GM11168 (cell line): ENCODE measurements around the gene OSGIN1.
"Not testable (repeated sequence)": the region's sequence is repeated elsewhere in the genome, so short reads cannot be mapped to it uniquely, and the experiment has no call there.

Experiments used
- in situ Hi-C: fragments of 300-500 bp; cut with MboI; formaldehyde crosslinking; loops from one replicate; pipeline ENCODE4 v1.12.0; 2022; ENCODE audit warnings: low sequenced_read_pairs; ENCODE audit not compliant: unreplicated experiment

Gene OSGIN1

GRCh38 chr16:83940119-83940518, 12.9 kb upstream of the OSGIN1 start:
- in situ Hi-C loops: no loop called here

GRCh38 chr16:83940630-83941378, 12.2 kb upstream of the OSGIN1 start:
- in situ Hi-C loops: no loop called here

- in situ Hi-C loops: not testable (repeated sequence)
Observed at GRCh38 chr16:83941546-83941945, 11.5 kb upstream of the OSGIN1 start.

GRCh38 chr16:83942074-83942473, 11.0 kb upstream of the OSGIN1 start:
- in situ Hi-C loops: no loop called here

GRCh38 chr16:83942815-83943515, 10.1 kb upstream of the OSGIN1 start:
- in situ Hi-C loops: no loop called here

- in situ Hi-C loops: no loop called here
Observed at GRCh38 chr16:83943516-83944050, 9.5 kb upstream of the OSGIN1 start.

- in situ Hi-C loops: no loop called here
Observed at GRCh38 chr16:83945587-83945986, 7.5 kb upstream of the OSGIN1 start.

GRCh38 chr16:83946154-83946780, 6.8 kb upstream of the OSGIN1 start:
- in situ Hi-C loops: no loop called here

- in situ Hi-C loops: no loop called here
Observed at GRCh38 chr16:83946781-83947566, 6.1 kb upstream of the OSGIN1 start.

GRCh38 chr16:83947642-83948234, 5.3 kb upstream of the OSGIN1 start:
- in situ Hi-C loops: no loop called here

GRCh38 chr16:83948914-83949723, 3.9 kb upstream of the OSGIN1 start:
- in situ Hi-C loops: no loop called here

- in situ Hi-C loops: loop anchor here (25.0 kb wide), 2 partner anchors 113 to 238 kb away; partner anchors contain the start of genes ADAD2 and TAF1C
Observed at GRCh38 chr16:83949724-83950001, 3.4 kb upstream of the OSGIN1 start.

- in situ Hi-C loops: loop anchor here (25.0 kb wide), 2 partner anchors 111 to 236 kb away; partner anchors contain the start of genes ADAD2 and TAF1C
Observed at GRCh38 chr16:83950862-83951399, 2.1 kb upstream of the OSGIN1 start.

GRCh38 chr16:83951544-83951943, 1.5 kb upstream of the OSGIN1 start:
- in situ Hi-C loops: loop anchor here (25.0 kb wide), 2 partner anchors 111 to 236 kb away; partner anchors contain the start of genes ADAD2 and TAF1C

- in situ Hi-C loops: loop anchor here (25.0 kb wide), 2 partner anchors 110 to 235 kb away; partner anchors contain the start of genes ADAD2 and TAF1C
Observed at GRCh38 chr16:83952587-83952939, 477 bp upstream of the OSGIN1 start.

- in situ Hi-C loops: loop anchor here (25.0 kb wide), 2 partner anchors 108 to 233 kb away; partner anchors contain the start of genes ADAD2 and TAF1C
Observed at GRCh38 chr16:83953796-83954576, 946 bp downstream of the OSGIN1 start.

- in situ Hi-C loops: loop anchor here (25.0 kb wide), 2 partner anchors 108 to 233 kb away; partner anchors contain the start of genes ADAD2 and TAF1C
Observed at GRCh38 chr16:83954577-83955016, 1.6 kb downstream of the OSGIN1 start.
